Activated CD4-positive, alpha-beta T cell treated with anti-CD3 and anti-CD28 coated beads for 4 hours (primary cell): ENCODE data around the gene RNU7-1.
"Not testable (repeated sequence)": the region's sequence is repeated elsewhere in the genome, so short reads cannot be mapped to it uniquely, and the experiment has no call there.

Experiments used
- DNase-seq, 2 donors: peaks; one replicate each; pipeline ENCODE4 v3.0.0-alpha.2; 2020

The RNU7-1 gene

GRCh38 chr12:6943722-6944380, at the start of gene RNU7-1, which contains the start of gene C12orf57:
Gene RNU7-1, plus strand, starts transcription at chr12:6943816.
Gene C12orf57, plus strand, starts transcription at chr12:6944022. Its CDS starts 100 bp downstream, at chr12:6944122.
- peak in 1 of 2 donors; percentile 68 for DNase-seq

- DNase-seq = no peak
Observed at GRCh38 chr12:6894321-6894720, 49.3 kb upstream of the RNU7-1 start.

- no peak for DNase-seq
Observed at GRCh38 chr12:6896846-6897435, 46.7 kb upstream of the RNU7-1 start.

GRCh38 chr12:6899427-6899826, 44.2 kb upstream of the RNU7-1 start:
- DNase-seq = no peak

- DNase-seq = peak; percentile 32 to 35
Observed at GRCh38 chr12:6899837-6900519, 43.6 kb upstream of the RNU7-1 start.

GRCh38 chr12:6902448-6902847, 41.2 kb upstream of the RNU7-1 start:
- no peak for DNase-seq

GRCh38 chr12:6903722-6904121, 39.9 kb upstream of the RNU7-1 start:
- DNase-seq = no peak

GRCh38 chr12:6904280-6905276, 39.0 kb upstream of the RNU7-1 start, which contains the start of gene LRRC23:
Gene LRRC23, plus strand, starts transcription at chr12:6904822. Its CDS starts 812 bp downstream, at chr12:6905634.
- peak; percentile 95 to 97 for DNase-seq

- DNase-seq = no peak
Observed at GRCh38 chr12:6905414-6906040, 38.1 kb upstream of the RNU7-1 start.

- not testable (repeated sequence) for DNase-seq
Observed at GRCh38 chr12:6908141-6908540, 35.5 kb upstream of the RNU7-1 start.

- DNase-seq = no peak
Observed at GRCh38 chr12:6909421-6910145, 34.0 kb upstream of the RNU7-1 start.

GRCh38 chr12:6912164-6912935, 31.3 kb upstream of the RNU7-1 start:
- no peak for DNase-seq

GRCh38 chr12:6914246-6914946, 29.2 kb upstream of the RNU7-1 start, which contains the start of gene ENO2:
Gene ENO2, plus strand, starts transcription at chr12:6914580. Its CDS starts 1,253 bp downstream, at chr12:6915833.
- peak; percentile 86 to 88 for DNase-seq

GRCh38 chr12:6914947-6915788, 28.4 kb upstream of the RNU7-1 start:
- no peak for DNase-seq

- no peak for DNase-seq
Observed at GRCh38 chr12:6915789-6916285, 27.8 kb upstream of the RNU7-1 start.

- no peak for DNase-seq
Observed at GRCh38 chr12:6916426-6917200, 27.0 kb upstream of the RNU7-1 start.

- DNase-seq = no peak
Observed at GRCh38 chr12:6917491-6918231, 26.0 kb upstream of the RNU7-1 start.
